Fibroblast of lung (primary cell): Measurements from ENCODE around the gene ARMC2. TPM values are rescaled to one million over a fixed set of nuclear protein-coding genes. Genes with fewer than 3 reads are reported as not detected.

Experiments
- DNase-seq, 2 donors: peaks; one replicate each; pipeline versions ENCODE4 v3.0.0 to v3.0.0-alpha.2; 2010; ENCODE audit warnings: low read depth in 2 of 2
- H2AFZ ChIP-seq: 2 replicates; pipeline ENCODE4 v1.5.1; 2012; ENCODE audit warnings: low read length, control low read depth, inconsistent platforms
- H3K27ac ChIP-seq: 2 replicates; pipeline ENCODE4 v1.5.1; 2011; ENCODE audit warnings: low read length, control low read depth; ENCODE audit not compliant: insufficient read depth
- H3K27me3 ChIP-seq: 2 replicates; pipeline ENCODE4 v1.5.1; 2011; ENCODE audit warnings: mild to moderate bottlenecking, low read length; ENCODE audit not compliant: control insufficient read depth, insufficient read depth
- H3K36me3 ChIP-seq: 2 replicates; pipeline ENCODE4 v1.5.1; 2011; ENCODE audit warnings: low read length; ENCODE audit not compliant: control insufficient read depth, insufficient read depth
- H3K4me1 ChIP-seq: 2 replicates; pipeline ENCODE4 v1.5.1; 2011; ENCODE audit warnings: low read length; ENCODE audit not compliant: control insufficient read depth, insufficient read depth; ENCODE audit errors: extremely low read depth
- H3K4me2 ChIP-seq: 2 replicates; pipeline ENCODE4 v1.5.1; 2011; ENCODE audit warnings: low read length, control low read depth; ENCODE audit not compliant: insufficient read depth; ENCODE audit errors: extremely low read depth
- H3K4me3 ChIP-seq, 4 experiments: fragments of 200-600 bp in 1 of 4; sonication (generic) in 1 of 4; replicated peaks in 1 of 4; 2 replicates each; pipeline ENCODE4 v1.5.1; 2011 to 2016; ENCODE audit warnings: low read length in 4 of 4, low read depth in 3 of 4, mild to moderate bottlenecking in 3 of 4, control low read depth in 2 of 4, inconsistent platforms in 1 of 4, mixed read lengths in 1 of 4; ENCODE audit not compliant: insufficient read depth in 1 of 4; ENCODE audit errors: control extremely low read depth in 1 of 4
- H3K79me2 ChIP-seq: 2 replicates; pipeline ENCODE4 v1.5.1; 2012; ENCODE audit warnings: mild to moderate bottlenecking, low read length, inconsistent platforms; ENCODE audit not compliant: control insufficient read depth, insufficient read depth
- H3K9ac ChIP-seq: 2 replicates; pipeline ENCODE4 v1.5.1; 2011; ENCODE audit warnings: mild to moderate bottlenecking, low read length, control low read depth; ENCODE audit not compliant: insufficient read depth
- H3K9me3 ChIP-seq: 2 replicates; pipeline ENCODE4 v1.5.1; 2012; ENCODE audit warnings: low read depth, low read length; ENCODE audit not compliant: control insufficient read depth, insufficient read depth
- H4K20me1 ChIP-seq: 2 replicates; pipeline ENCODE4 v1.5.1; 2011; ENCODE audit warnings: low read length; ENCODE audit not compliant: control insufficient read depth, insufficient read depth; ENCODE audit errors: extremely low read depth
- CTCF ChIP-seq, 2 donors: IDR thresholded peaks in 1 of 2; conservative IDR thresholded peaks in 1 of 2; 1 replicate in 1 of 2; 2 replicates in 1 of 2; pipeline ENCODE4 v1.5.1; 2011 to 2012; ENCODE audit warnings: low read length in 2 of 2, control low read depth in 1 of 2, inconsistent platforms in 1 of 2, low read depth in 1 of 2, mild to moderate bottlenecking in 1 of 2
- EZH2 ChIP-seq: IDR thresholded peaks from 2 replicates; pipeline ENCODE4 v1.5.1; 2012; ENCODE audit warnings: low read length, control low read depth, mild to moderate bottlenecking; ENCODE audit errors: missing control alignments
- polyA plus RNA-seq, 2 donors: library from polyadenylated mRNA; depleted of rRNA in 1 of 2; stranded (reverse) in 1 of 2; unstranded in 1 of 2; fragments of >200 nt; gene quantifications; 2 replicates each; pipeline ENCODE4 v1.2.1, GENCODE V29; 2011 to 2012; ENCODE audit warnings: missing spikeins in 1 of 2
- total RNA-seq: library from RNA; depleted of rRNA; stranded (reverse); fragments of >200 nt; gene quantifications from 2 replicates; pipeline ENCODE4 v1.2.1, GENCODE V29; 2014

The ARMC2 gene
- total and polyA plus RNA-seq, 2 donors (not counting 1 experiment from before 2014, with no cell fraction given): 4.0 to 6.2 TPM

- no peaks in the 10 kb centered on the region for H3K36me3 ChIP-seq
- peak overlapping the region; percentile 15 for H3K4me2 ChIP-seq
- no peak overlapping the region for H2AFZ ChIP-seq
- no peaks in the 10 kb centered on the region for H4K20me1 ChIP-seq
- no peaks in the 10 kb centered on the region for H3K9me3 ChIP-seq
- H3K79me2 ChIP-seq: no peaks in the 10 kb centered on the region
- no peak overlapping the region for H3K27ac ChIP-seq
- TF ChIP-seq CTCF (conservative IDR thresholded peaks at IDR 0.05 in 1 of 2, IDR thresholded peaks at IDR 0.05 in 1 of 2; ENCODE audit: low read depth in 1 of 2, low read length in 2 of 2): no peak
- no peak for TF ChIP-seq EZH2
- H3K27me3 ChIP-seq: no peaks in the 10 kb centered on the region
- no peaks in the 10 kb centered on the region for H3K4me1 ChIP-seq
- DNase-seq: peak; percentile 29 to 65
- H3K4me3 ChIP-seq: no peak overlapping the region
- no peak overlapping the region for H3K9ac ChIP-seq
Observed at GRCh38 chr6:108966855-108967755, 118.9 kb downstream of the ARMC2 start.

- no peaks in the 10 kb centered on the region for H4K20me1 ChIP-seq
- H3K27me3 ChIP-seq: no peaks in the 10 kb centered on the region
- H2AFZ ChIP-seq: no peak overlapping the region
- no peaks in the 10 kb centered on the region for H3K36me3 ChIP-seq
- H3K4me1 ChIP-seq: no peaks in the 10 kb centered on the region
- H3K79me2 ChIP-seq: no peaks in the 10 kb centered on the region
- no peak overlapping the region for H3K4me2 ChIP-seq
- H3K9ac ChIP-seq: no peak overlapping the region
- H3K4me3 ChIP-seq: no peak overlapping the region
- TF ChIP-seq CTCF (conservative IDR thresholded peaks at IDR 0.05 in 1 of 2, IDR thresholded peaks at IDR 0.05 in 1 of 2; ENCODE audit: low read depth in 1 of 2, low read length in 2 of 2) (no peak), EZH2 (no peak)
- no peaks in the 10 kb centered on the region for H3K9me3 ChIP-seq
- DNase-seq: no peak
- no peak overlapping the region for H3K27ac ChIP-seq
Observed at GRCh38 chr6:108968325-108969316, 120.4 kb downstream of the ARMC2 start.

GRCh38 chr6:108969776-108970175 is 121.6 kb downstream of the ARMC2 start:
- no peak overlapping the region for H2AFZ ChIP-seq
- TF ChIP-seq CTCF (conservative IDR thresholded peaks at IDR 0.05 in 1 of 2, IDR thresholded peaks at IDR 0.05 in 1 of 2; ENCODE audit: low read depth in 1 of 2, low read length in 2 of 2) (no peak), EZH2 (no peak)
- no peaks in the 10 kb centered on the region for H3K4me1 ChIP-seq
- H3K9me3 ChIP-seq: no peaks in the 10 kb centered on the region
- no peaks in the 10 kb centered on the region for H3K27me3 ChIP-seq
- H3K27ac ChIP-seq: no peak overlapping the region
- H3K4me3 ChIP-seq: no peak overlapping the region
- no peak overlapping the region for H3K4me2 ChIP-seq
- peak in 1 of 2 donors; percentile 22 for DNase-seq
- H3K9ac ChIP-seq: no peak overlapping the region
- no peaks in the 10 kb centered on the region for H3K36me3 ChIP-seq
- H3K79me2 ChIP-seq: no peaks in the 10 kb centered on the region
- no peaks in the 10 kb centered on the region for H4K20me1 ChIP-seq
